ENCODE measurements around the gene APOD. TPM values are rescaled to one million over a fixed set of nuclear protein-coding genes. Genes with fewer than 3 reads are reported as not detected.

The APOD gene
- total and polyA plus RNA-seq, 10 donors: 1.9 to 50.5 (median 4.4) TPM

GRCh38 chr3:195563317-195563716 is 20.4 kb downstream of the APOD start:
- no peak for TF ChIP-seq POLR2AphosphoS5 (IDR thresholded peaks at IDR 0.05)
- TF ChIP-seq POLR2A (IDR thresholded peaks at IDR 0.05): no peak
- no peak for TF ChIP-seq CTCF (IDR thresholded peaks at IDR 0.05 in 8 of 11, conservative IDR thresholded peaks at IDR 0.05 in 3 of 11)
- Histone ChIP-seq H3K27ac (no peak overlapping the region), H3K4me1 (peaks cover 0 to 6% (median 0%) of the 10 kb centered on the region in 6 donors), H3K4me3 (no peak overlapping the region), H3K27me3 (replicated peaks in 1 of 7) (peaks cover 0 to 6% (median 0%) of the 10 kb centered on the region in 7 donors), H3K36me3 (no peaks in the 10 kb centered on the region), H3K9me3 (no peaks in the 10 kb centered on the region)
- WGBS, 5 donors: 75 to 84% (median 83%) methylated on average over 4 of the region's 4 CpGs
- intact Hi-C loops (cut with DNase I; ENCODE audit: low total_unique reads): no loop called here
- no peak for DNase-seq

- H3K9me3 ChIP-seq: no peaks in the 10 kb centered on the region
- TF ChIP-seq POLR2A (IDR thresholded peaks at IDR 0.05): no peak
- TF ChIP-seq POLR2AphosphoS5 (IDR thresholded peaks at IDR 0.05): no peak
- TF ChIP-seq CTCF (IDR thresholded peaks at IDR 0.05 in 8 of 11, conservative IDR thresholded peaks at IDR 0.05 in 3 of 11): no peak
- H3K27ac ChIP-seq: no peak overlapping the region
- no peak for DNase-seq
- H3K36me3 ChIP-seq: no peaks in the 10 kb centered on the region
- H3K27me3 ChIP-seq (replicated peaks in 1 of 7): no peaks in the 10 kb centered on the region
- whole genome bisulfite sequencing, 5 donors: 80 to 93% (median 90%) methylated on average over 4 of the region's 4 CpGs
- H3K4me1 ChIP-seq: peaks cover 0 to 8% (median 0%) of the 10 kb centered on the region in 6 donors
- H3K4me3 ChIP-seq: no peak overlapping the region
- intact Hi-C loops (cut with DNase I; ENCODE audit: low total_unique reads): loop anchor here (10.0 kb wide), 1 partner anchor 355 kb away; no protein-coding TSS in a partner anchor
Measured at GRCh38 chr3:195559723-195560409, 23.9 kb downstream of the APOD start.

- intact Hi-C loops (cut with DNase I; ENCODE audit: low total_unique reads): loop anchor here (10.0 kb wide), 1 partner anchor 356 kb away; no protein-coding TSS in a partner anchor
- Histone ChIP-seq H3K27me3 (replicated peaks in 1 of 7) (no peaks in the 10 kb centered on the region), H3K9me3 (no peaks in the 10 kb centered on the region), H3K4me3 (no peak overlapping the region), H3K4me1 (peaks cover 0 to 8% (median 0%) of the 10 kb centered on the region in 6 donors), H3K27ac (no peak overlapping the region), H3K36me3 (no peaks in the 10 kb centered on the region)
- TF ChIP-seq POLR2AphosphoS5 (IDR thresholded peaks at IDR 0.05) (no peak), CTCF (IDR thresholded peaks at IDR 0.05 in 8 of 11, conservative IDR thresholded peaks at IDR 0.05 in 3 of 11) (peak in 9 of 11 experiments; percentile 5 to 52 (median 36)), POLR2A (IDR thresholded peaks at IDR 0.05) (no peak)
- DNase-seq: no peak
- WGBS, 5 donors: 54 to 71% (median 66%) methylated on average over 3 of the region's 3 CpGs
Measured at GRCh38 chr3:195558602-195559001, 25.1 kb downstream of the APOD start.

- no peak overlapping the region for H3K4me3 ChIP-seq
- H3K4me1 ChIP-seq: peaks cover 0 to 10% (median 0%) of the 10 kb centered on the region in 6 donors
- 83 to 92% (median 89%) methylated on average over 4 of the region's 4 CpGs for WGBS, 5 donors
- intact Hi-C loops (cut with DNase I; ENCODE audit: low total_unique reads): loop anchor here (10.0 kb wide), 1 partner anchor 357 kb away; no protein-coding TSS in a partner anchor
- DNase-seq: no peak
- TF ChIP-seq CTCF (IDR thresholded peaks at IDR 0.05 in 8 of 11, conservative IDR thresholded peaks at IDR 0.05 in 3 of 11) (no peak), POLR2AphosphoS5 (IDR thresholded peaks at IDR 0.05) (no peak), POLR2A (IDR thresholded peaks at IDR 0.05) (no peak)
- no peaks in the 10 kb centered on the region for H3K27me3 ChIP-seq (replicated peaks in 1 of 7)
- H3K36me3 ChIP-seq: no peaks in the 10 kb centered on the region
- H3K27ac ChIP-seq: no peak overlapping the region
- no peaks in the 10 kb centered on the region for H3K9me3 ChIP-seq
Measured at GRCh38 chr3:195557322-195557721, 26.4 kb downstream of the APOD start.
